K562 treated with DMSO at 1 percent for 48 hours (cell line): ENCODE measurements around the gene USP17L21. TPM values are rescaled to one million over a fixed set of nuclear protein-coding genes. Genes with fewer than 3 reads are reported as not detected.

Source experiments
- total RNA-seq: library from RNA; unstranded; fragments of 300-600 nt; gene quantifications from 2 replicates; pipeline ENCODE4 v1.2.3, GENCODE V29; 2022; ENCODE audit warnings: low replicate concordance; ENCODE audit errors: extremely low read depth

Gene USP17L21
- not detected in 2 replicates for total RNA-seq

GRCh38 chr4:9262572-9262971, at the start of gene USP17L21:
Gene USP17L21 (plus strand): TSS chr4:9262872. CDS start chr4:9262872, 0 bp downstream.

GRCh38 chr4:9215105-9215504, 47.6 kb upstream of the USP17L21 start, which contains the start of gene USP17L11:
Gene USP17L11 (plus strand): TSS chr4:9215405. CDS start chr4:9215405, 0 bp downstream.

GRCh38 chr4:9219852-9220251, 42.8 kb upstream of the USP17L21 start, which contains the start of gene USP17L12:
Gene USP17L12 (plus strand): TSS chr4:9220152. CDS start chr4:9220152, 0 bp downstream.

GRCh38 chr4:9224596-9224995, 38.1 kb upstream of the USP17L21 start, which contains the start of gene USP17L13:
Gene USP17L13 (plus strand): TSS chr4:9224896. CDS start chr4:9224896, 0 bp downstream.

GRCh38 chr4:9234085-9234484, 28.6 kb upstream of the USP17L21 start, which contains the start of gene USP17L15:
Gene USP17L15 (plus strand): TSS chr4:9234385. CDS start chr4:9234385, 0 bp downstream.

GRCh38 chr4:9243579-9243978, 19.1 kb upstream of the USP17L21 start, which contains the start of gene USP17L17:
Gene USP17L17 (plus strand): TSS chr4:9243879. CDS start chr4:9243879, 0 bp downstream.

GRCh38 chr4:9247953-9248680, 14.6 kb upstream of the USP17L21 start, which contains the start of gene USP17L18:
Gene USP17L18 (plus strand): TSS chr4:9248630. CDS start chr4:9248630, 0 bp downstream.

GRCh38 chr4:9253078-9253477, 9.6 kb upstream of the USP17L21 start, which contains the start of gene USP17L19:
Gene USP17L19 (plus strand): TSS chr4:9253378. CDS start chr4:9253378, 0 bp downstream.

GRCh38 chr4:9257824-9258223, 4.8 kb upstream of the USP17L21 start, which contains the start of gene USP17L20:
Gene USP17L20 (plus strand): TSS chr4:9258124. CDS start chr4:9258124, 0 bp downstream.

GRCh38 chr4:9267319-9267718, 4.6 kb downstream of the USP17L21 start, which contains the start of gene USP17L22:
Gene USP17L22 (plus strand): TSS chr4:9267619. CDS start chr4:9267619, 0 bp downstream.

Other genes with a start within 250 kb of the USP17L21 start
- not detected in 2 replicates for gene FAM90A26, start 92.5 kb upstream of the USP17L21 start, total RNA-seq
- not detected in 2 replicates for gene USP17L10, start 52.2 kb upstream of the USP17L21 start, total RNA-seq
- gene USP17L11, start 47.5 kb upstream of the USP17L21 start, total RNA-seq = not detected in 2 replicates
- gene USP17L12, start 42.7 kb upstream of the USP17L21 start, total RNA-seq = not detected in 2 replicates
- not detected in 2 replicates for gene USP17L13, start 38.0 kb upstream of the USP17L21 start, total RNA-seq
- gene USP17L15, start 28.5 kb upstream of the USP17L21 start, total RNA-seq = not detected in 2 replicates
- not detected in 2 replicates for gene USP17L17, start 19.0 kb upstream of the USP17L21 start, total RNA-seq
- not detected in 2 replicates for gene USP17L18, start 14.2 kb upstream of the USP17L21 start, total RNA-seq
- gene USP17L19, start 9.5 kb upstream of the USP17L21 start, total RNA-seq = not detected in 2 replicates
- not detected in 2 replicates for gene USP17L20, start 4.7 kb upstream of the USP17L21 start, total RNA-seq
- not detected in 2 replicates for gene USP17L22, start 4.7 kb downstream of the USP17L21 start, total RNA-seq
- not detected in 2 replicates for gene USP17L24, start 62.3 kb downstream of the USP17L21 start, total RNA-seq
- gene USP17L25, start 67.0 kb downstream of the USP17L21 start, total RNA-seq = not detected in 2 replicates
- not detected in 2 replicates for gene USP17L26, start 71.8 kb downstream of the USP17L21 start, total RNA-seq
- not detected in 2 replicates for gene USP17L5, start 76.5 kb downstream of the USP17L21 start, total RNA-seq
- gene USP17L27, start 81.3 kb downstream of the USP17L21 start, total RNA-seq = not detected in 2 replicates
- gene USP17L28, start 86.0 kb downstream of the USP17L21 start, total RNA-seq = not detected in 2 replicates
- not detected in 2 replicates for gene USP17L29, start 90.8 kb downstream of the USP17L21 start, total RNA-seq
- gene USP17L30, start 100.3 kb downstream of the USP17L21 start, total RNA-seq = not detected in 2 replicates
- gene DEFB131A, start 181.5 kb downstream of the USP17L21 start, total RNA-seq = not detected in 2 replicates